ENCODE results near the gene ACTN4.

The ACTN4 gene

DNA sequence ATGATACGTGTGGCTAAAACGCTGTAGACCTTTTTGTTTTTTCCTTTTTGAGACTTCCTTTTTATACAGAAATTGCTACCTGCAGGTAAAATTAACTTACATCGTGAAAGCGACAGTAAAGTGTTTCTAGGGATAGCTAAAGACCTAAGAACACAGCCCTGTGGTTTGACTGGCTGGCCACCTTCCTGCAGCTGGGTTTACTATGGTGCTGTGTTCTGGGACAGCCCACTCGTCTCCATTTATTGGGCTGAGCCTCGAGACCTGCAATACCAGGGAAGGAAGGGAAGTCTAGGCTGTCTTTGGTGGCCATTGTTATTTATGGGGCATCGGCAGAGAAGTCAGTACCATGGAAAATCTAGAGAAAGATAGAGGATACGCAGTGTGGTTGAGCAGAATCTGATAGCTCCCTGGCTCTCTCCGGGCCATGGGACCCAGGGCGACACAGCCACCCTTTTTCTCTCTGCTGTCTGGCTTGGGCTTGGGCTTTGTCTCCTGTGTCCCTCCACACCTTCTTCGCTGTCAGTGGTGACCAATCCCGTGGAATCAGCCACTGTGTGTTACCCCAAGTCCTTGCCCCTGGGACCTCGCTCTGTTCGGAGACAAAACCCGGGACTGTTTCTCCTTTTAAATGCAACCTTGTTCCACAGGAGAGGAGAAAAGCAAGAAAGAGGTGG lies 30.9 kb downstream of the ACTN4 start:
- no peak for DNase-seq

DNA sequence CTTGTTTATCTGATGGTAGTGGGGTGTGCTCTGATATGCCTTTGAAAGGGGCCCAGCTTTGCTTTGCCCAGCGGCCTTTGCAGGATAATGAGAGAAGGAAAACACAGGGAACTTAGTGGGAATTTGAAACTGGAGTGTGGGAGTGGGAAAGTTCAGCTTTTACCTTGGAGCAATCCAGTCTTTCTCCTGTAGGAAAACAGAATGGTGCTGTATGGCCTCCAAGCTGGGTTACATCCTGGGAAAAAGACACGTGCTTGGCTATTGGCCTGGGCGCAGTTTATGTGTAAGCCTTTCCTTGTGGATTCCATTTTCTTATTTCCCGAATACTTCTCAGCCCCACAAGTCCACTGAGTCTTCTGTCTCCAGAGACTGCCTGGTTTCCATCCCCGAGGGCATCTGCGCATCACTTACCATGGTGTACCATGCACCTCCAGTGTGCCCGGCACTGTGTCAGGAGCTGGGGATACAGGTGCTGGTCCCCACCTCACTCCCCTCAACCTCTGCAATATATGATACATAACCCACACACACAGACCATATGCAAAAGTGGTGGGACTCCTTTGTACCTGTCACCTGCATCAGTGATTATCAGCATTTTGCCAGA lies 31.5 kb downstream of the ACTN4 start:
- no peak for DNase-seq

GRCh38 chr19:38679839-38680238 lies 32.4 kb downstream of the ACTN4 start:
- no peak for DNase-seq

GRCh38 chr19:38682195-38682867 lies 34.9 kb downstream of the ACTN4 start:
- no peak for DNase-seq

DNA sequence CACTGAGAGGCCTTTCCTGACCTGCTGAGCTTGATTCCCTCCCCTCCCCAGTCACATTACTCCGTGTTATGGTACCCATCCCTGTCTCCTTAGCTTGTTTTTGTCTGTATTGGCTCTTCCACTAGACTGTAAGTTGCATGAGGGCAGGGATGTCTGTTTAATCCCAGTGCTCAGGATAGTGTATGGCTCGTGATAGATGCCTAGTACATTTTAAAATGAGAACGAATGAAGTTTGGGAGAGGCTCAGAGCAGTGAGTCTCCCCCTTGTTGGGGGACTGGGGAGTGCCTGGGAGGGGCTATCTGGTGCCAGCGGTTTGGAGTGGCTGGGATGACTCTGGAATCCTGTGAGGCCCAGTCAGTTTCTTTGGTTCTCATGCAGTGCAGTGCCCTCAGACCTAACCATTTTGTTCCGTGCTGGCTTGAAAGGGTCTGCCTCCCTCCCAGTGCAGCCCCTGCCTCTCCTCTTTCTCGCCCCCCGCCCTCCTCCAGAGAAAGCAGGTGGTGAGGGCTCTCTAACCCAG lies 35.5 kb downstream of the ACTN4 start:
- no peak for DNase-seq

- peak; percentile 47 for DNase-seq
Observed at GRCh38 chr19:38683393-38684077, 36.1 kb downstream of the ACTN4 start.

DNA sequence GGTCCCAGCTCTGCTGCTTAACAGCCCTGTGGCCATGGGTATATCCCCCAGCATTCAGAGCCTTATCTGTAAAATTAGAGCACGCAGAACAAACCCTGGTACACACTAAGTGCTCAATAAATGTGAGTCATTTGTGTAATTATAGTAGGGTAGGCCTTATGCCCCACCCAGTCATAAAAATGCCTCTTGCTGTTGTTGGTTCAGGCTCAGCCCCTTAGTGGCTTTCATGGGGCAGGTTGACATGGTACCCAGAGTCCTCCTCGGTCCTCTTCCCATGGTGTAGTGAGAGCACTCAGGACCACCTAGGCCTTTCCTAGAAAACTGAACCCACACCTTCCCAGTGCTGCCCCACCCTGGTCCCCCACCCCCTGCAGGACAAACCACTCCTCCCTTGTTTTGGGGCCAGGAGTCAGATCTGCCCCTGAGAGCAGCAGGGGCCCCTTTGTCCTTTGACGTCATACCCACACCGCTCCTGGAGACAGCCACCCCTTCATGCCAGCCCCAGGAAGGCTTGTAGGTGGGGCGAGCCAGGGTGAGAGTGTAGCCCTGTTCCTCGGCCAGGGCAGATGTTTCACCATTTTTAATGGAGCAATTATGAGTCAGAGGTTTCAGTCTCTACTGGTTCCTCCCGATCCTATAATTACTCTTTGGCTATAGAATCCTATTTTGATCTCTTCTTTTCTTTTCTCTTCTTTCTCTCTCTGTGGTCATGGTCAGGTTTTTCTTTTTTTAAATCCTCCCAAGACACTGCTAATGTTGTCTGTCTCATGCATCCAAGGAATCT lies 36.8 kb downstream of the ACTN4 start:
- DNase-seq = no peak

GRCh38 chr19:38684862-38685665 lies 37.6 kb downstream of the ACTN4 start:
- DNase-seq = no peak

GRCh38 chr19:38685666-38686529 lies 38.4 kb downstream of the ACTN4 start:
- DNase-seq = no peak

GRCh38 chr19:38686530-38686888 lies 39.1 kb downstream of the ACTN4 start:
- peak; percentile 27 for DNase-seq

DNA sequence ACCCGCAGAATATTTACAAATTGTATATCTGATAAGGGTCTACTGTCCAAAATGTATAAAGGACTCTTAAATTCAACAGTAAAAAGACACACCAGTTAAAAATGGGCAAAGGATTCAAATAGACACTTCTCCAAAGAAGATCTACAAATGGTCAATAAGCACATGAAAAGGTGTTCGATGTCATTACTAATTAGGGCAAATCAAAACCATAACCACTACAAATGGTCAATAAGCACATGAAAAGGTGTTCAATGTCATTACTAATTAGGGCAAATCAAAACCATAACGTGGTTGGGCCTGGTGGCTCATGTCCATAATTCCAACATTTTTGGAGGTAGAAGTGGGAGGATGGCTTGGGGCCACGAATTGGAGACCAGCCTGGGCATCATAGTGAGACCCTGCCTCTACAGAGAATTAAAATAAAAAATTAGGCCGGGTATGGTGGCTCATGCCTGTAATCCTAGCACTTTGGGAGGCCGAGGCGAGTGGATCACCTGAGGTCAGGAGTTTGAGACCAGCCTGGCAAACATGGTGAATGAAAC lies 40.5 kb downstream of the ACTN4 start:
- DNase-seq = no peak

DNA sequence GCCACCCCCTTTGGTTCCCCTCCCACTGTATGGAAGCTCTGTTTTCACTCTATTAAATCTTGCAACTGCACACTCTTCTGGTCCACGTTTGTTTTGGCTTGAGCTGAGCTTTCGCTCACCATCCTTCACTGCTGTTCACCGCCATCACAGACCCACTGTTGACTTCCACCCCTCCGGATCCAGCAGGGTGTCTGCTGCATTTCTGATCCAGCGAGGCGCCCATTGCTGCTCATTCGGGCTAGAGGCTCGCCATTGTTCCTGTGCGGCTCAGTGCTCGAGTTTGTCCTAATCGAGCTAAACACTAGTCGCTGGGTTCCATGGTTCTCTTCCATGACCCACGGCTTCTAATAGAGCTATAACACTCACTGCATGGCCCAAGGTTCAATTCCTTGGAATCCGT lies 42.7 kb downstream of the ACTN4 start:
- no peak for DNase-seq

GRCh38 chr19:38690832-38691231 lies 43.4 kb downstream of the ACTN4 start:
- DNase-seq = no peak

DNA sequence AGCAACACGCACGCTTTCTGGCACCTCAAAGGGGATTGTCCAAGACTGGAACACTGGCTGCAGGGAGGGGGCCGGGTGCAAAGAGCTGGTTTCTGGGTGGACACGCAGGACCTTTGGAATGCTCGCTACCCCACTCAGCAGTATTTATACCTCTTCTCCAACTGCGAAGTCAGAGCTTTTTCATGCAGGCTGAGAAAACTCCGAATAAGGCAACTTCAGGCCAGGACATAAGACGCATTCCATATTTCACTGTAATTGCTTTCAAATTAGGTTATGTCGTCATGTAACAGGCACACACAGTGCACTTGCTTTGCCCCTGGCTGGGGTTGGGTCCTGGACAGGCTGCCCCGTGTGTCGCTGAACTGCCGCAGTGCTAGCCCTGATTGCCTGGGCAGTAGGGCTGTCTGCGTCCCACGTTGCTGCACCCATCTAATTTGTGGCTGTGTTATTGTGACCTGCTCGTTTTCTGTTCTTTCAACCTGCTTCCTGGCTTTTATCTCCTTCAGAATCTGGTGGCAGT lies 44.5 kb downstream of the ACTN4 start:
- DNase-seq = no peak

- DNase-seq = no peak
Observed at GRCh38 chr19:38692458-38693379, 45.3 kb downstream of the ACTN4 start.

- DNase-seq = no peak
Observed at GRCh38 chr19:38693380-38694223, 46.2 kb downstream of the ACTN4 start.

DNA sequence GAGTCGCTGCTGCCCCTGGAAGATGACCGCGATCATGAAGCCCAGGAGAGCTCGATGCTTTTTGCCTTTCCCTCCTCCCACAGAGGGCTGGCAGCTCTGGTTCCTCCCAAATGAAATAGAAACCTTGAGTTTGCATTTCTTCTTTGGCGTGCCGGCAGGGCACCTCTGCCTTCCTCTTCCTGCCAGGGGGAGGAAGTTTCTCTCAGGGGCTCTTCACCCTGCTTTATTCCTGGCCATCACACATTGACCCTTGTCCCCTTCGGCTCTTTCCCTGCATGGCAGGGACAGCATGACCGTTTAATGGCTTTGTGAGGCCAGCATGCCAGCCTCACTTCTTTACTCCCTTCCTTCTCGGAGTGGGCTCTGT lies 47.9 kb downstream of the ACTN4 start:
- DNase-seq = no peak
